ENCODE results near the gene PTPRO. TPM values are rescaled to one million over a fixed set of nuclear protein-coding genes. Genes with fewer than 3 reads are reported as not detected.

Gene PTPRO
- total RNA-seq, 2 donors from 2014 or later, result 1.3 to 2.6 TPM

DNA sequence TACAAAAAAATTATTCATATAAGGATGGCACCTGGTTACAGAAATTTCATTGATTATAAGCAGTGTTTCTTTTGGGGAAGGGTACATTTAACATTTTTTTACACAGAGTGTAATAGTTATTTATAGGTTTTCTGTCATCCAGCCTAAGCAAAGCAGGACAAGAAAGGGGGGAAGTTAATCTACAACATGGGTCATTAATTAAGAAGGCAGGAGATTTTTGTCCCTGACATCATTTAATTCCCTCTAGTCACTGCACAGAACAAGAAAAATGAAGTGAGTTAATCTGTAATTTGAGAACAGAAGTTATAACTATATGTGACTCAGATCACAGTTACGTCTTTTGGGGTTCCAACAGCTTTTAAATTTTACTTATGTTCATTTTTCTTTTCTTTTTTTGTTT, 173.4 kb downstream of the PTPRO start:
- H3K4me1 ChIP-seq, result no peaks in the 10 kb centered on the region
- H3K27ac ChIP-seq, result peak overlapping the region in 1 of 4 donors; percentile 15
- no peak for TF ChIP-seq POLR2A (IDR thresholded peaks at IDR 0.05)
- no peak for TF ChIP-seq CTCF (IDR thresholded peaks at IDR 0.05)
- DNase-seq (no peak), ATAC-seq (peak; percentile 47)
- 0% methylated on average over 1 of the region's 1 CpG for WGBS, 2 donors
- no peaks in the 10 kb centered on the region for H3K9me3 ChIP-seq
- no peak overlapping the region for H3K4me3 ChIP-seq
- no peaks in the 10 kb centered on the region for H3K36me3 ChIP-seq (replicated peaks in 1 of 2; ENCODE audit: insufficient read depth in 1 of 2, low read depth in 2 of 2)
- H3K27me3 ChIP-seq, result no peaks in the 10 kb centered on the region
- intact Hi-C loops (cut with DNase I), result no loop called here

DNA sequence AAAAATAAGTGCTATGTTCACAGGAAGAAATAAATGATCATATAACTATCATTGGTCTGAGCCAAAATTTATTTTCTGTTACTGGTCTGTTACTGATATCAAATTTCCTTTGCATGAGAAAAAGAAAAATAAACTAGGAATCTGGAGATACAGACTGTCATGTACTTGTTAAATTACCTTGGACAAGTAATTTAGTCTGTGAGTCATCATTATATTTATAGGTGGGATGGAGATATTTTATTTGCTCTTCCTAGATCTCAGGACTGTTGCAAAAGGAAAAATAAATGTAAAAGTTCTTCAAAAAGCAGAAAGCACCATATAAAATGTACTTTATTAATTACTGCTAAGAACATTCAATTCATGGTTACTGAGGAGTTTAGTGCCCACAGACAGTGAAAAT, 174.4 kb downstream of the PTPRO start:
- H3K4me3 ChIP-seq, result no peak overlapping the region
- no peaks in the 10 kb centered on the region for H3K9me3 ChIP-seq
- TF ChIP-seq CTCF (IDR thresholded peaks at IDR 0.05) (no peak), POLR2A (IDR thresholded peaks at IDR 0.05) (no peak)
- H3K4me1 ChIP-seq, result no peaks in the 10 kb centered on the region
- no peak overlapping the region for H3K27ac ChIP-seq
- ATAC-seq (no peak), DNase-seq (no peak)
- intact Hi-C loops (cut with DNase I), result no loop called here
- no peaks in the 10 kb centered on the region for H3K36me3 ChIP-seq (replicated peaks in 1 of 2; ENCODE audit: insufficient read depth in 1 of 2, low read depth in 2 of 2)
- no peaks in the 10 kb centered on the region for H3K27me3 ChIP-seq

- no peak overlapping the region for H3K4me3 ChIP-seq
- 51 to 57% methylated on average over 4 of the region's 4 CpGs for WGBS, 2 donors
- H3K27ac ChIP-seq, result peak overlapping the region in 1 of 4 donors; percentile 19
- no peaks in the 10 kb centered on the region for H3K36me3 ChIP-seq (replicated peaks in 1 of 2; ENCODE audit: insufficient read depth in 1 of 2, low read depth in 2 of 2)
- intact Hi-C loops (cut with DNase I), result no loop called here
- DNase-seq (no peak), ATAC-seq (no peak)
- TF ChIP-seq POLR2A (IDR thresholded peaks at IDR 0.05) (no peak), CTCF (IDR thresholded peaks at IDR 0.05) (no peak)
- no peaks in the 10 kb centered on the region for H3K4me1 ChIP-seq
- no peaks in the 10 kb centered on the region for H3K9me3 ChIP-seq
- H3K27me3 ChIP-seq, result no peaks in the 10 kb centered on the region
Measured at GRCh38 chr12:15497671-15498292, 175.5 kb downstream of the PTPRO start.

DNA sequence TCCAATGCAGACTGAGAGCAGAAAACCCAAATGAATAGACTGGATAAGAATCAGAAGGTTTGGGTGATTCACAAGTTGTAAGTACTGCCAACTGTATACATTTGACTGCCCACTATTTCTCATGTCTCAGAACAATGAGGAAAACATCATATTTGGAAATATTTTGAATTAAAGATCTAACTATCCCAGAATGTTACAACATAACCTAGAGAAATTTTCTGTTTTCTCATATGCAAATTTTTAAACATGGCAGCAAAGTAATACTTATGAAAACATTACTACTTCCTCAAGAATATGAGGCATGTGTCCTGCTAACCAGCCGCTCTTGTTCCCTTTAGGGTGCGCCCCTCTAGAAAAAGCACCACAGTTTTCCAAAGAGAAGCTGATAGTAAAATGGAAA, 179.9 kb downstream of the PTPRO start:
- TF ChIP-seq CTCF (IDR thresholded peaks at IDR 0.05), result no peak
- no peak for TF ChIP-seq POLR2A (IDR thresholded peaks at IDR 0.05)
- no peak for ATAC-seq
- H3K36me3 ChIP-seq (replicated peaks in 1 of 2; ENCODE audit: insufficient read depth in 1 of 2, low read depth in 2 of 2), result no peaks in the 10 kb centered on the region
- H3K4me1 ChIP-seq, result no peaks in the 10 kb centered on the region
- WGBS, 2 donors, result 47 to 48% methylated on average over 2 of the region's 2 CpGs
- H3K4me3 ChIP-seq, result no peak overlapping the region
- no peak overlapping the region for H3K27ac ChIP-seq
- no peak for DNase-seq
- H3K27me3 ChIP-seq, result no peaks in the 10 kb centered on the region
- intact Hi-C loops (cut with DNase I), result no loop called here
- no peaks in the 10 kb centered on the region for H3K9me3 ChIP-seq

- no peaks in the 10 kb centered on the region for H3K36me3 ChIP-seq (replicated peaks in 1 of 2; ENCODE audit: insufficient read depth in 1 of 2, low read depth in 2 of 2)
- no peaks in the 10 kb centered on the region for H3K27me3 ChIP-seq
- H3K27ac ChIP-seq, result no peak overlapping the region
- WGBS, 2 donors, result 67 to 71% methylated on average over 4 of the region's 4 CpGs
- TF ChIP-seq POLR2A (IDR thresholded peaks at IDR 0.05) (no peak), CTCF (IDR thresholded peaks at IDR 0.05) (no peak)
- H3K4me3 ChIP-seq, result no peak overlapping the region
- no peaks in the 10 kb centered on the region for H3K4me1 ChIP-seq
- intact Hi-C loops (cut with DNase I), result no loop called here
- ATAC-seq (no peak), DNase-seq (no peak)
- H3K9me3 ChIP-seq, result no peaks in the 10 kb centered on the region
Measured at GRCh38 chr12:15505616-15506015, 183.3 kb downstream of the PTPRO start.

All from body of pancreas (tissue), 4 donors.